ENCODE measurements around the gene MPG. TPM values are rescaled to one million over a fixed set of nuclear protein-coding genes. Genes with fewer than 3 reads are reported as not detected.

MPG gene
- polyA plus RNA-seq, 1 of the 3 experiments (the other 2 are of a cell fraction) = 98.3 TPM

GRCh38 chr16:41439-42068 is 36.5 kb upstream of the MPG start (continued):
- no peak for TF ChIP-seq IRF3 (IDR thresholded peaks at IDR 0.05; ENCODE audit: low read depth, low read length)

- H2AFZ ChIP-seq (ENCODE audit: low read depth) = no peak overlapping the region
- no peaks in the 10 kb centered on the region for H3K79me2 ChIP-seq (ENCODE audit: insufficient read depth)
- no peaks in the 10 kb centered on the region for H3K4me1 ChIP-seq (ENCODE audit: control insufficient read depth in 1 of 2, insufficient read depth in 2 of 2, low read depth in 1 of 2, low read length in 1 of 2)
- no peak overlapping the region for H3K27ac ChIP-seq (ENCODE audit: low read depth in 2 of 2, low read length in 1 of 2)
- no peak for DNase-seq
- H3K9me2 ChIP-seq = no peaks in the 10 kb centered on the region
- ChIA-PET POLR2A (no interaction called here), CTCF (interaction anchor here (1.5 kb wide), 2 partner anchors 23 to 55 kb away, joined by 5 to 6 read pairs; no protein-coding TSS in a partner anchor)
- H3F3A ChIP-seq (replicated peaks; ENCODE audit: insufficient read depth) = peaks cover 1% of the 10 kb centered on the region
- no peak overlapping the region for H3K4me2 ChIP-seq
- TF ChIP-seq FOXM1 (IDR thresholded peaks at IDR 0.05; ENCODE audit: low read depth) (no peak), RXRA (IDR thresholded peaks at IDR 0.05; ENCODE audit: borderline replicate concordance, low read depth) (no peak), YY1 (IDR thresholded peaks at IDR 0.05; ENCODE audit: low read depth) (no peak), RAD21 (IDR thresholded peaks at IDR 0.05; ENCODE audit: low read length) (no peak), SIN3A (IDR thresholded peaks at IDR 0.05; ENCODE audit: borderline replicate concordance, low read depth, low read length) (no peak), NRF1 (IDR thresholded peaks at IDR 0.05; ENCODE audit: low read depth, low read length) (no peak)
- WGBS (ENCODE audit: low lambda C conversion rate) = 90% methylated on average over 11 of the region's 11 CpGs
- H3K9ac ChIP-seq = no peak overlapping the region
- no peak overlapping the region for H3K4me3 ChIP-seq (ENCODE audit: low read depth in 2 of 2, low read length in 1 of 2)
- H4K20me1 ChIP-seq (ENCODE audit: insufficient read depth) = no peaks in the 10 kb centered on the region
- no peaks in the 10 kb centered on the region for H3K27me3 ChIP-seq (ENCODE audit: insufficient read depth)
- H3K36me3 ChIP-seq (replicated peaks in 1 of 2; ENCODE audit: control insufficient read depth in 1 of 2, insufficient read depth in 2 of 2, low read length in 1 of 2) = peaks cover 4 to 22% of the 10 kb centered on the region in 2 experiments
- no peaks in the 10 kb centered on the region for H3K9me3 ChIP-seq
These were observed 36.0 kb upstream of the MPG start for GRCh38 chr16:42069-42457.

GRCh38 chr16:42691-43090 is 35.3 kb upstream of the MPG start:
- H3K36me3 ChIP-seq (replicated peaks in 1 of 2; ENCODE audit: control insufficient read depth in 1 of 2, insufficient read depth in 2 of 2, low read length in 1 of 2) = peaks cover 8 to 25% of the 10 kb centered on the region in 2 experiments
- H3K4me2 ChIP-seq = no peak overlapping the region
- H3K9ac ChIP-seq = no peak overlapping the region
- H3F3A ChIP-seq (replicated peaks; ENCODE audit: insufficient read depth) = peaks cover 4% of the 10 kb centered on the region
- TF ChIP-seq FOXM1 (IDR thresholded peaks at IDR 0.05; ENCODE audit: low read depth) = no peak
- no peak for TF ChIP-seq GABPA (IDR thresholded peaks at IDR 0.05; ENCODE audit: low read depth)
- no peak for TF ChIP-seq MEF2A (IDR thresholded peaks at IDR 0.05; ENCODE audit: borderline replicate concordance, low read depth)
- no peak for TF ChIP-seq YY1 (IDR thresholded peaks at IDR 0.05; ENCODE audit: low read depth)
- TF ChIP-seq ELF1 (IDR thresholded peaks at IDR 0.05) = no peak
- no peak for TF ChIP-seq TAF1 (IDR thresholded peaks at IDR 0.05; ENCODE audit: borderline replicate concordance, low read depth, low read length)
- TF ChIP-seq PBX3 (IDR thresholded peaks at IDR 0.05) = no peak
- no peak for TF ChIP-seq TCF12 (IDR thresholded peaks at IDR 0.05)
- TF ChIP-seq GATA2 (CRISPR knock-in tag; IDR thresholded peaks at IDR 0.05) = no peak
- TF ChIP-seq JUND (IDR thresholded peaks at IDR 0.05) = no peak
- TF ChIP-seq FOXJ3 (CRISPR knock-in tag; IDR thresholded peaks at IDR 0.05) = no peak
- TF ChIP-seq EZH2phosphoT487 (IDR thresholded peaks at IDR 0.05; ENCODE audit: borderline replicate concordance, low read depth) = no peak
- no peak for TF ChIP-seq RXRA (IDR thresholded peaks at IDR 0.05; ENCODE audit: borderline replicate concordance, low read depth)
- no peak for TF ChIP-seq MXI1 (IDR thresholded peaks at IDR 0.05; ENCODE audit: low read depth, low read length)
- TF ChIP-seq NRF1 (IDR thresholded peaks at IDR 0.05; ENCODE audit: low read depth, low read length) = no peak
- no peak for TF ChIP-seq REST (IDR thresholded peaks at IDR 0.05; ENCODE audit: low read depth, low read length)
- no peak for TF ChIP-seq EP300 (IDR thresholded peaks at IDR 0.05; ENCODE audit: borderline replicate concordance in 1 of 2, low read depth in 1 of 2, low read length in 1 of 2)
- TF ChIP-seq TEAD4 (IDR thresholded peaks at IDR 0.05; ENCODE audit: borderline replicate concordance, insufficient read depth) = no peak
- H3K4me3 ChIP-seq (ENCODE audit: low read depth in 2 of 2, low read length in 1 of 2) = no peak overlapping the region
- H3K9me2 ChIP-seq = no peaks in the 10 kb centered on the region
- no peaks in the 10 kb centered on the region for H3K79me2 ChIP-seq (ENCODE audit: insufficient read depth)
- H3K27ac ChIP-seq (ENCODE audit: low read depth in 2 of 2, low read length in 1 of 2) = no peak overlapping the region
- CTCF ChIA-PET = interaction anchor here (1.3 to 1.5 kb wide), 3 partner anchors 11 to 64 kb away, joined by 4 to 6 read pairs (median 4); partner anchors contain the start of genes POLR3K and SNRNP25
- POLR2A ChIA-PET = no interaction called here
- no peak overlapping the region for H2AFZ ChIP-seq (ENCODE audit: low read depth)
- 98% methylated on average over 4 of the region's 4 CpGs for WGBS (ENCODE audit: low lambda C conversion rate)
- H3K27me3 ChIP-seq (ENCODE audit: insufficient read depth) = no peaks in the 10 kb centered on the region
- H3K9me3 ChIP-seq = no peaks in the 10 kb centered on the region
- DNase-seq = no peak
- no peaks in the 10 kb centered on the region for H4K20me1 ChIP-seq (ENCODE audit: insufficient read depth)
- no peaks in the 10 kb centered on the region for H3K4me1 ChIP-seq (ENCODE audit: control insufficient read depth in 1 of 2, insufficient read depth in 2 of 2, low read depth in 1 of 2, low read length in 1 of 2)
